Measurements from ENCODE around the gene KIF18A.
"Not testable (repeated sequence)": the region's sequence is repeated elsewhere in the genome, so short reads cannot be mapped to it uniquely, and the experiment has no call there.

Gene KIF18A

GRCh38 chr11:28107750-28108618 is at the start of gene KIF18A, which contains the start of gene METTL15:
Gene KIF18A (minus strand): TSS chr11:28108156. CDS start chr11:28097947, 10,209 bp downstream.
Gene METTL15 (plus strand): TSS chr11:28108388. CDS start chr11:28113335, 4,947 bp downstream.
- Mint-ChIP-seq H3K9me3 (no peaks in the 10 kb centered on the region), H3K27ac (peak within 1 kb of the TSS; percentile 98), H3K27me3 (no peaks in the 10 kb centered on the region), H3K4me3 (peak within 1 kb of the TSS; percentile 96), H3K4me1 (peaks cover 23% of the 10 kb centered on the region), H3K36me3 (no peaks in the 10 kb centered on the region)
- ATAC-seq (ENCODE audit: low read depth): peak; percentile 89
- peak; percentile 99 to 100 for DNase-seq (ENCODE audit: low spot score in 2 of 2)

GRCh38 chr11:28153586-28153985 is 45.6 kb upstream of the KIF18A start:
- no peaks in the 10 kb centered on the region for H3K27me3 Mint-ChIP-seq
- no peaks in the 10 kb centered on the region for H3K4me1 Mint-ChIP-seq
- H3K27ac Mint-ChIP-seq: no peak overlapping the region
- DNase-seq (ENCODE audit: low spot score in 2 of 2) (no peak), ATAC-seq (ENCODE audit: low read depth) (no peak)
- H3K4me3 Mint-ChIP-seq: no peak overlapping the region
- H3K9me3 Mint-ChIP-seq: no peaks in the 10 kb centered on the region
- peaks cover 17% of the 10 kb centered on the region for H3K36me3 Mint-ChIP-seq

GRCh38 chr11:28152743-28153142 is 44.8 kb upstream of the KIF18A start:
- DNase-seq (ENCODE audit: low spot score in 2 of 2) (no peak), ATAC-seq (ENCODE audit: low read depth) (no peak)
- Mint-ChIP-seq H3K27me3 (no peaks in the 10 kb centered on the region), H3K4me1 (no peaks in the 10 kb centered on the region), H3K9me3 (no peaks in the 10 kb centered on the region), H3K4me3 (no peak overlapping the region), H3K36me3 (peaks cover 11% of the 10 kb centered on the region), H3K27ac (no peak overlapping the region)

GRCh38 chr11:28146123-28146751 is 38.3 kb upstream of the KIF18A start:
- no peak overlapping the region for H3K4me3 Mint-ChIP-seq
- H3K27ac Mint-ChIP-seq: no peak overlapping the region
- ATAC-seq (ENCODE audit: low read depth) (no peak), DNase-seq (ENCODE audit: low spot score in 2 of 2) (no peak)
- no peaks in the 10 kb centered on the region for H3K9me3 Mint-ChIP-seq
- H3K27me3 Mint-ChIP-seq: no peaks in the 10 kb centered on the region
- peaks cover 2% of the 10 kb centered on the region for H3K36me3 Mint-ChIP-seq
- H3K4me1 Mint-ChIP-seq: peaks cover 6% of the 10 kb centered on the region

- ATAC-seq (ENCODE audit: low read depth) (peak; percentile 45), DNase-seq (ENCODE audit: low spot score in 2 of 2) (no peak)
- H3K4me3 Mint-ChIP-seq: no peak overlapping the region
- no peak overlapping the region for H3K27ac Mint-ChIP-seq
- H3K27me3 Mint-ChIP-seq: no peaks in the 10 kb centered on the region
- peaks cover 5% of the 10 kb centered on the region for H3K9me3 Mint-ChIP-seq
- peaks cover 10% of the 10 kb centered on the region for H3K4me1 Mint-ChIP-seq
- H3K36me3 Mint-ChIP-seq: peaks cover 10% of the 10 kb centered on the region
Observed at GRCh38 chr11:28144808-28145207, 36.9 kb upstream of the KIF18A start.

GRCh38 chr11:28142724-28143123 is 34.8 kb upstream of the KIF18A start:
- DNase-seq (ENCODE audit: low spot score in 2 of 2) (no peak), ATAC-seq (ENCODE audit: low read depth) (no peak)
- Mint-ChIP-seq H3K36me3 (peaks cover 18% of the 10 kb centered on the region), H3K9me3 (peaks cover 7% of the 10 kb centered on the region), H3K27ac (no peak overlapping the region), H3K27me3 (no peaks in the 10 kb centered on the region), H3K4me1 (peaks cover 10% of the 10 kb centered on the region), H3K4me3 (no peak overlapping the region)

- Mint-ChIP-seq H3K27ac (no peak overlapping the region), H3K4me1 (peaks cover 10% of the 10 kb centered on the region), H3K36me3 (peaks cover 27% of the 10 kb centered on the region), H3K9me3 (peaks cover 9% of the 10 kb centered on the region), H3K27me3 (no peaks in the 10 kb centered on the region), H3K4me3 (no peak overlapping the region)
- DNase-seq (ENCODE audit: low spot score in 2 of 2) (no peak), ATAC-seq (ENCODE audit: low read depth) (no peak)
Observed at GRCh38 chr11:28140689-28141455, 32.9 kb upstream of the KIF18A start.

- no peak overlapping the region for H3K4me3 Mint-ChIP-seq
- H3K36me3 Mint-ChIP-seq: peaks cover 29% of the 10 kb centered on the region
- H3K27ac Mint-ChIP-seq: no peak overlapping the region
- DNase-seq (ENCODE audit: low spot score in 2 of 2) (no peak), ATAC-seq (ENCODE audit: low read depth) (no peak)
- H3K9me3 Mint-ChIP-seq: peaks cover 9% of the 10 kb centered on the region
- H3K27me3 Mint-ChIP-seq: no peaks in the 10 kb centered on the region
- peaks cover 10% of the 10 kb centered on the region for H3K4me1 Mint-ChIP-seq
Observed at GRCh38 chr11:28139841-28140415, 32.0 kb upstream of the KIF18A start.

GRCh38 chr11:28137832-28138231 is 29.9 kb upstream of the KIF18A start:
- Mint-ChIP-seq H3K27me3 (no peaks in the 10 kb centered on the region), H3K36me3 (peaks cover 36% of the 10 kb centered on the region), H3K4me3 (no peak overlapping the region), H3K9me3 (peaks cover 9% of the 10 kb centered on the region), H3K27ac (no peak overlapping the region), H3K4me1 (peaks cover 6% of the 10 kb centered on the region)
- DNase-seq (ENCODE audit: low spot score in 2 of 2) (no peak), ATAC-seq (ENCODE audit: low read depth) (no peak)

- ATAC-seq (ENCODE audit: low read depth): no peak
- Mint-ChIP-seq H3K27me3 (no peaks in the 10 kb centered on the region), H3K9me3 (peaks cover 9% of the 10 kb centered on the region), H3K4me3 (no peak overlapping the region), H3K4me1 (peaks cover 4% of the 10 kb centered on the region), H3K36me3 (peaks cover 36% of the 10 kb centered on the region), H3K27ac (no peak overlapping the region)
- no peak for DNase-seq (ENCODE audit: low spot score in 2 of 2)
Observed at GRCh38 chr11:28137366-28137765, 29.4 kb upstream of the KIF18A start.

- not testable (repeated sequence) for H3K4me1 Mint-ChIP-seq; ATAC-seq (ENCODE audit: low read depth); H3K4me3 Mint-ChIP-seq; H3K9me3 Mint-ChIP-seq; DNase-seq (ENCODE audit: low spot score in 2 of 2); H3K27me3 Mint-ChIP-seq; H3K27ac Mint-ChIP-seq
- H3K36me3 Mint-ChIP-seq: peaks cover 37% of the 10 kb centered on the region
Observed at GRCh38 chr11:28136157-28136556, 28.2 kb upstream of the KIF18A start.

- no peak overlapping the region for H3K4me3 Mint-ChIP-seq
- no peak for DNase-seq (ENCODE audit: low spot score in 2 of 2)
- H3K9me3 Mint-ChIP-seq: peaks cover 1% of the 10 kb centered on the region
- H3K27me3 Mint-ChIP-seq: no peaks in the 10 kb centered on the region
- H3K4me1 Mint-ChIP-seq: no peaks in the 10 kb centered on the region
- no peak for ATAC-seq (ENCODE audit: low read depth)
- H3K36me3 Mint-ChIP-seq: peaks cover 22% of the 10 kb centered on the region
- no peak overlapping the region for H3K27ac Mint-ChIP-seq
Observed at GRCh38 chr11:28133146-28133545, 25.2 kb upstream of the KIF18A start.

GRCh38 chr11:28132548-28132947 is 24.6 kb upstream of the KIF18A start:
- Mint-ChIP-seq H3K4me1 (no peaks in the 10 kb centered on the region), H3K4me3 (no peak overlapping the region), H3K9me3 (peaks cover 1% of the 10 kb centered on the region), H3K27me3 (no peaks in the 10 kb centered on the region), H3K36me3 (peaks cover 20% of the 10 kb centered on the region), H3K27ac (no peak overlapping the region)
- ATAC-seq (ENCODE audit: low read depth) (no peak), DNase-seq (ENCODE audit: low spot score in 2 of 2) (no peak)
